Measurements from ENCODE around the gene ERC2.

DNA sequence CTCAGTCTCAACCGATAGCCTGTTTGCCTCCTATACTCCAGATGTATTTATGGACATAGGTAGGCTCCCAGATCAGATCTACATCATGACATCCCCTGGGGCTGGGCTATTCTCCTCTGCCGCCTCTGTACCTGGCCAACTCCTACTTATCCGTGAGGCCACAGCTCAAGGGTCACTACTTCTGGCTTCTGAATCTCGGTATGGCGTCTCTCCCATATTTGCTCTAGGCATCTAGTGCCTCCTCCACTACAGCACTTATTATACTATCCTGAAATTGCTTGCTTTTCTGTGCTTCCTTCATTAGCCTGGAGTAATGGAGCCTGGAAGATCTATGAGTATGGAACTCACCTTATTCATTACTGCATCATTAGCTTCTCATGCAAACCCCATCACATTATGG, 808.6 kb downstream of the ERC2 start:
- TF ChIP-seq RAD21 (IDR thresholded peaks at IDR 0.05 in 1 of 2, conservative IDR thresholded peaks at IDR 0.05 in 1 of 2; ENCODE audit: low read depth in 2 of 2, low read length in 2 of 2) (no peak), EGR1 (IDR thresholded peaks at IDR 0.05; ENCODE audit: borderline replicate concordance, low read depth, low read length) (no peak), SP4 (IDR thresholded peaks at IDR 0.05; ENCODE audit: low read length) (no peak), ASH2L (IDR thresholded peaks at IDR 0.05; ENCODE audit: low read length) (no peak), EP300 (IDR thresholded peaks at IDR 0.05; ENCODE audit: borderline replicate concordance in 1 of 2, low read depth in 2 of 2, low read length in 2 of 2) (no peak), ZNF274 (IDR thresholded peaks at IDR 0.05; ENCODE audit: borderline replicate concordance, extremely low read depth, low read length) (no peak), POLR2AphosphoS5 (IDR thresholded peaks at IDR 0.05; ENCODE audit: low read depth, low read length) (no peak), SAP30 (IDR thresholded peaks at IDR 0.05; ENCODE audit: insufficient read depth, insufficient replicate concordance, low read length) (no peak), EZH2 (IDR thresholded peaks at IDR 0.05; ENCODE audit: low read depth, low read length, severe bottlenecking) (no peak), RXRA (IDR thresholded peaks at IDR 0.05; ENCODE audit: insufficient read depth, low read depth, low read length) (no peak), JUND (IDR thresholded peaks at IDR 0.05; ENCODE audit: low read length) (no peak), TAF1 (IDR thresholded peaks at IDR 0.05; ENCODE audit: low read depth, low read length) (no peak)
- TF ChIP-seq, protein P1, sequence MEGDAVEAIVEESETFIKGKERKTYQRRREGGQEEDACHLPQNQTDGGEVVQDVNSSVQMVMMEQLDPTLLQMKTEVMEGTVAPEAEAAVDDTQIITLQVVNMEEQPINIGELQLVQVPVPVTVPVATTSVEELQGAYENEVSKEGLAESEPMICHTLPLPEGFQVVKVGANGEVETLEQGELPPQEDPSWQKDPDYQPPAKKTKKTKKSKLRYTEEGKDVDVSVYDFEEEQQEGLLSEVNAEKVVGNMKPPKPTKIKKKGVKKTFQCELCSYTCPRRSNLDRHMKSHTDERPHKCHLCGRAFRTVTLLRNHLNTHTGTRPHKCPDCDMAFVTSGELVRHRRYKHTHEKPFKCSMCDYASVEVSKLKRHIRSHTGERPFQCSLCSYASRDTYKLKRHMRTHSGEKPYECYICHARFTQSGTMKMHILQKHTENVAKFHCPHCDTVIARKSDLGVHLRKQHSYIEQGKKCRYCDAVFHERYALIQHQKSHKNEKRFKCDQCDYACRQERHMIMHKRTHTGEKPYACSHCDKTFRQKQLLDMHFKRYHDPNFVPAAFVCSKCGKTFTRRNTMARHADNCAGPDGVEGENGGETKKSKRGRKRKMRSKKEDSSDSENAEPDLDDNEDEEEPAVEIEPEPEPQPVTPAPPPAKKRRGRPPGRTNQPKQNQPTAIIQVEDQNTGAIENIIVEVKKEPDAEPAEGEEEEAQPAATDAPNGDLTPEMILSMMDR (IDR thresholded peaks at IDR 0.05; ENCODE audit: control extremely low read depth in 1 of 3, insufficient read depth in 1 of 3, low read depth in 1 of 3, low read length in 3 of 3), result no peak

All from H1 (cell line).